NCI-H128 (cell line): ENCODE data around the gene MMP15.

ENCODE experiments used
- DNase-seq: peaks from one replicate; lab custom pipeline; 2025; ENCODE audit not compliant: unreplicated experiment; lab: John Stamatoyannopoulos, UW

MMP15 gene

DNA sequence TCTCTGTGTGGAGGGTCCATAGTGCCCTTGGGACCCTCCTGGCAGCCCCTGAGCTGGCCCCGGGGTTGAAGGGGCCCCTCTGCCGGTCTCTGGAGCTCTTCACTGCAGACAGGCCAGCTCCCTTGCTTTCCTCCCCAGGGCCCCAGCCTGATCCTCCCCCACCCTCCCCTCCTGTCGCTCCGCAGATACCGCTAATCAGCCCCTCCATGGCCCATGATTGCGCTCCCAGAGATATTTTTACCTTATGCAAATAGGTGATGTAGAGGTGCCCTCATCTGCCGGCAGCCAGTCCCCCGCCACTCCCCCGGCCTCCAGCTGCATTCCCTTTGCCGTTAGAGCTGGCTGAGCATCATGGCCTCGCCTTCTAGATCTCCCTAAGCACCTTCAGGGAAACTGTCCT is 9.2 kb downstream of the MMP15 start:
- no peak for DNase-seq

DNA sequence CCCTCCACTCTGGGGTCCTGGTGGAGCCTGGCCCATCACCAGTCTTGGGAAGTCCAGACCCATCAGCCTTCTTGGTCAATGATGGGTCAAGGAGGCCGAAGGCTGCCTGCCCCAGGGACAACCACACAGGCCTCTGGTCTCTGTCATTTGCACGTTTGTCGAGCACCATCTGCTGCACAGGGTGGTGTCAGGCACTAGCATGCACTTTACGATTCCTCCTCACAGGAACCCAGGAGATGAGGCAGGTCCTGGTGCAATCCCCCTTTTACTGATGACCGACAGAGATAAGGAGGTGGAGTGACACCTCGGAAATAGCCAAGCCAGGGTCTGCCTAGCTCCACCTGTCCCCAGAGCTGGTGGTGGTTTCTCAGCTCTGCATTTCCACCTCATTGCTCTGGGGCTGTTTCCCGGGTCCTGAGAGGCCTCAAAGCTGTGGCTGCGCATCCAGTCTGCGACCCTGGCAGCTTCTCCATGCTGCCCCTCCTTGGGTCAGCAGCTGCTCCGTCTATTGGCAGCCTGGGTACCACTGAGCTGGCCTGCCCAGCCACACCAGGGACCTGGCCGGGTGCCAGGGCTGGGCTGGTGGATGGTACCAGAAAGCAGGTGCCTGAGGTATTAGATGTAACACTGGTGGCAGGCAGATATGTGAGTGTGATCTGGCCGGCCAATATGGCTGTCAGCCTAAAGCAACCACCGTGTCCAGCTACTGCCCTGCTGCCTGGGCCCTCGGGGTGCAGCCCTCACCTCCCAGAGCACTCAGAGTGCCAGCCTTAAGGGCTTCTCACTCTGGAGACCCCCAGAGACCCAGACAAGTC is 10.0 kb downstream of the MMP15 start:
- DNase-seq = no peak

DNA sequence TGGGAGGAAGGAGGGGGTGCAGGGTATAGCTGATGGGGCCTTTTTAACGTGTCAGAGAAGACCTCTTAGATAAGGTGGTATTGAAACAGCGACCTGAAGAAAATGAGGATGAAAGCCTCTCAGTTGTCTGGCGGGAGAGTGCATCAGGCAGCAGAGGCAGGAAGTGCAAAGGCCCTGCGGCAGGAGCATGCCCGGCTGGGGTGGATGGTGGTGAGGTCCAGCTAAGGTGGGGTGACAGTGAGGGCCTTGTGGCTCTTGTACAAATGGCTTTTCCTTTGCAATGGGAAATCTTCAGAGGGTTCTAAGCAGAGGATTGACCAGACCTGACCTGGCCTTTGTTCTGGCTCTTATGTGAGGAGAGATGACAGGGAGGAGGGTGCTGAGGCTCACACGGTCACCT is 11.4 kb downstream of the MMP15 start:
- DNase-seq = no peak

DNA sequence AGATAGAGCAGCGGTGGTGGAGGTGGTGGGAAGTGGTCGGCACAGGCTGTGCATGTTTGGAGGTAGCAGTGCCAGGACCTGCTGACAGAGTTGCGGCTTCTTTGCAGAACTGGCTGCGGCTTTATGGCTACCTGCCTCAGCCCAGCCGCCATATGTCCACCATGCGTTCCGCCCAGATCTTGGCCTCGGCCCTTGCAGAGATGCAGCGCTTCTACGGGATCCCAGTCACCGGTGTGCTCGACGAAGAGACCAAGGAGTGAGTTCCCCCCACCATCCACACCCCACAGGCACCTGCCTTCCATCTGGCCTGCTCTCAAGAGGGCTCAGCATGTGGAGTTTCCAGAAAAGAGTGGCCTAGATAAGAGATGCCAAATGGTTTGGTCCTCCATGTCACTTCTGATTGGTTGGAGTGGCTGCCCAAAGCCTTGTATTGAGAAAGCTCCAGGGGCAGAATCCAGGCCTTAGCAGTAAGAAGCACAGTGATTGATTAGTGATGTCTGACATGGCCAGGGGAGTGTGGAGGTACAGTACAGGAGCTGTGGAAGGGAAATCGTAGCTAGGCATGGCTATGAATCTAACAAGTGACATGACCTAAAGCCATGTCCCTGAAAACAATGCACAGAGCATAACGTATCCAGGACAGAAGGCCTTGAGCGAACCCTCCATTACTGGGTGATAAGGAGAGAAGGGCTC is 12.0 kb downstream of the MMP15 start:
- DNase-seq = no peak

DNA sequence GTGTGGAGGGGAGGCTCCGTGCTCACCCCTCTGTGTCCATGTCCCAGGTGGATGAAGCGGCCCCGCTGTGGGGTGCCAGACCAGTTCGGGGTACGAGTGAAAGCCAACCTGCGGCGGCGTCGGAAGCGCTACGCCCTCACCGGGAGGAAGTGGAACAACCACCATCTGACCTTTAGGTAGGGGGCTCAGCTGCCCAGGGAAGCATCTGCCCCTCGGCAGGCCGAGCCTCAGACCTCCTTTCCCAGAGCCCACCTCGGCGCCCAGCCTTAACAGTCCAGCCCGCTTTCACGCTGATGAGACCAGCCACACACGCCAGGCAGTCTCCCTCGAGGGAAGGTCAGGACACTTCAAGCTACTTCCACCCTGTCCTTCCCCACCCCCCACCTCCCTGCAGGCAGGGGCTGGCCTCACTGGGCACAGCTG is 12.7 kb downstream of the MMP15 start:
- DNase-seq = no peak

- DNase-seq = no peak
These were observed 14.4 kb downstream of the MMP15 start for GRCh38 chr16:58039829-58040495.

- DNase-seq = no peak
These were observed 14.9 kb downstream of the MMP15 start for GRCh38 chr16:58040496-58040846.

DNA sequence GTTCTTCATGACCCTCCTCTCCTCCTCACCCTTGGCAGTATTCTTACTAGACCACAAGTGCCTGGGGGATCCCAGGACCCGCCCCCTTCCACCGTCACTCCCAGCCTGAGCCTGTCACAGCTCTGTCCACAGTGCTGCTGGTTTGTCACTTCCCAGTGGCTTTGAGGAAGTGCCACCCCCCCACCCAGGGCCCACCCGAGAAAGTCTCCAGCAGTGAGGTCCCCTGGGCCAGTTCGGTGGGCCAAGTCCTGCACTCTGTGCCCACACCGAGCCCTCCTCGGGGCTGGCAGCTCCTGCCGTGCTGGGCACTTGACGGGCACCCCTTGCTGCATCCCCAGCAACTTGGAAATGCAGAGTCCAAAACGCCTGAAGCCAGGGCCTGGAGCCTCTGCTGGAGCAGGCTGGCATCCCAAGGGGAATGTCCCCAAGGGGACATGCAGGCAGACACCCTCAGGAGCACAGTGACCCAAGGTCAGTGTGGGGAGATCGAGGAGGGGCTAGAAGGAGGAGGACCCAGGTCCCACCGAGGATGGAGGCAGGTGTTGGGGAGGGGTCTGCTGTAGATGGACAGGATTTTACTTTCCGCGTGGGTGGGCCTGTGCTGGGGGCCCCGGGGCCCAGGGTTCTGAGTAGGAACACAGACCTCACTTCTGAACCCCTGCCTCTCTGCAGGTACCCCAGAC is 15.5 kb downstream of the MMP15 start:
- no peak for DNase-seq

DNA sequence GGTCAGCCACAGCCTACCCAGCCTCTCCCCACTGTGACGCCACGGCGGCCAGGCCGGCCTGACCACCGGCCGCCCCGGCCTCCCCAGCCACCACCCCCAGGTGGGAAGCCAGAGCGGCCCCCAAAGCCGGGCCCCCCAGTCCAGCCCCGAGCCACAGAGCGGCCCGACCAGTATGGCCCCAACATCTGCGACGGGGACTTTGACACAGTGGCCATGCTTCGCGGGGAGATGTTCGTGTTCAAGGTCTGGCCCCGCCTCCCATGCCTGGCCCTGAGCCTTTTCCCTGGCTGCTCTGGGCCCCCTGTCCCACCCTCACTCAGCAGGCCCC is 16.0 kb downstream of the MMP15 start:
- no peak for DNase-seq

DNA sequence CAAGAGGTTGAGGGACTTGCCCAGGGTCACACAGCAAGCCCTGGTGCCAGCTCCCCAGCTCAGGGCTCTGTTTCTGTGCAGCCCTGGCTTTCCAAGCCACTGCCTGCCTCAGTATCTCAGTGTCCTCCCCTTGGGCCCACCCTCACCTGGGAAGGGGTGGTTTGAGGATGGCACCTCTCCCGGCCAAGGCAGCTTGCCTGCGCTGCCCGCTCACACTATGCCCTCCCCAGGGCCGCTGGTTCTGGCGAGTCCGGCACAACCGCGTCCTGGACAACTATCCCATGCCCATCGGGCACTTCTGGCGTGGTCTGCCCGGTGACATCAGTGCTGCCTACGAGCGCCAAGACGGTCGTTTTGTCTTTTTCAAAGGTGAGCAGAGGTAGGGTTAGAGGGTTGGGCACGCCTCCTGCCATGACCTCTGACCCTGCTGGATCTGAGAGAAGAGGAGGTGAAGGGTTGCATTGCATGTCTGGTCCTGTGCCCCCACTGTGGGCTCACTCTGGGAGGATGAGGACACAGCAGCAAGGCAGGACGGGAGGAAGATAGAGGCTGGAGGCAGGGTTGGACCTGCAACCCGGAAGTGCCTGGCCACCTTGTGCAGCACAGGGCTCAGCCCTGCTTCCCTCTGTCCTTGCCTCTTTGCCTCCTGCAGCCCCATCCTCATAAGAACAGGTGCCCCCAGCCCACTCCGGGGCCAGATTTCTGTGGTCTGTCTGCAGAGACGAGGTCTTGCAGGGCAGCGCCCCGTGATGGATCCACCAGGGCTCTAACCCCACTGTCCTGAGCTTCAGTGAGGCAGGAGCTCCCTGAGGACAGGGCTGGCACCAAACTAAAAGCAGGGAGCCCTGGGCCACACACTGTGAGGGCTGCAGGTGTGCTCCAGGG is 16.7 kb downstream of the MMP15 start:
- DNase-seq = no peak

- no peak for DNase-seq
These were observed 17.4 kb downstream of the MMP15 start for GRCh38 chr16:58042886-58043515.

DNA sequence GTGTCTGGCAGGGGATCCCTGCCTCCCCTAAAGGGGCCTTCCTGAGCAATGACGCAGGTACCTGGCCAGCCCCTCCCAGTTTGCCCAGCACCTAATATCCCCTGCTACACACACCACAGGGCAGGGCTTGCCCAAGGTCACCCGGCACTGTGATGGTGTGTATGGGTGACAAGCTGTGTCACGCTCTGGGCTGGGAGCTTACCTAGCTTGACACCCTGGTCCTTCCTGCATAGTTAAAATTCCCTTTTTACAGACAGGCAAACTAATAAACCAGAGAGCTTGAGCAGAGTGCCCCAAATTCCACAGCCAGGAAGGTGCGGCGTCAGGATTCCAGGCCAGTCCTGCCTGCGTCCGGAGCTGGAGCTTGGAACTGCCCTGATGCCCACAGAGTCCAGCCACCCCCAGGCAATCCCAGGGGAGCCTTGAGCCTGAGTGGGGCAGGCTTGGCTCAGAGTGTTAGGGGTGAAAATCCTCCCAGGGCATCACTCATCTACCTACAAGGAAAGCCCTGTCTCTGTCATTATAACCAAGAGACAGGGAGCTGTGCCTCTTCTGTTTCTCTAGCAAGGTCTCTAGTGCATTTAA is 18.1 kb downstream of the MMP15 start:
- no peak for DNase-seq

- DNase-seq = no peak
These were observed 18.9 kb downstream of the MMP15 start for GRCh38 chr16:58044266-58045019.

DNA sequence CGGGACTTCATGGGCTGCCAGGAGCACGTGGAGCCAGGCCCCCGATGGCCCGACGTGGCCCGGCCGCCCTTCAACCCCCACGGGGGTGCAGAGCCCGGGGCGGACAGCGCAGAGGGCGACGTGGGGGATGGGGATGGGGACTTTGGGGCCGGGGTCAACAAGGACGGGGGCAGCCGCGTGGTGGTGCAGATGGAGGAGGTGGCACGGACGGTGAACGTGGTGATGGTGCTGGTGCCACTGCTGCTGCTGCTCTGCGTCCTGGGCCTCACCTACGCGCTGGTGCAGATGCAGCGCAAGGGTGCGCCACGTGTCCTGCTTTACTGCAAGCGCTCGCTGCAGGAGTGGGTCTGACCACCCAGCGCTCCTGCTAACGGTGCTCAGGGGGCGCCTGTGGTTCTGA is 19.5 kb downstream of the MMP15 start:
- no peak for DNase-seq

DNA sequence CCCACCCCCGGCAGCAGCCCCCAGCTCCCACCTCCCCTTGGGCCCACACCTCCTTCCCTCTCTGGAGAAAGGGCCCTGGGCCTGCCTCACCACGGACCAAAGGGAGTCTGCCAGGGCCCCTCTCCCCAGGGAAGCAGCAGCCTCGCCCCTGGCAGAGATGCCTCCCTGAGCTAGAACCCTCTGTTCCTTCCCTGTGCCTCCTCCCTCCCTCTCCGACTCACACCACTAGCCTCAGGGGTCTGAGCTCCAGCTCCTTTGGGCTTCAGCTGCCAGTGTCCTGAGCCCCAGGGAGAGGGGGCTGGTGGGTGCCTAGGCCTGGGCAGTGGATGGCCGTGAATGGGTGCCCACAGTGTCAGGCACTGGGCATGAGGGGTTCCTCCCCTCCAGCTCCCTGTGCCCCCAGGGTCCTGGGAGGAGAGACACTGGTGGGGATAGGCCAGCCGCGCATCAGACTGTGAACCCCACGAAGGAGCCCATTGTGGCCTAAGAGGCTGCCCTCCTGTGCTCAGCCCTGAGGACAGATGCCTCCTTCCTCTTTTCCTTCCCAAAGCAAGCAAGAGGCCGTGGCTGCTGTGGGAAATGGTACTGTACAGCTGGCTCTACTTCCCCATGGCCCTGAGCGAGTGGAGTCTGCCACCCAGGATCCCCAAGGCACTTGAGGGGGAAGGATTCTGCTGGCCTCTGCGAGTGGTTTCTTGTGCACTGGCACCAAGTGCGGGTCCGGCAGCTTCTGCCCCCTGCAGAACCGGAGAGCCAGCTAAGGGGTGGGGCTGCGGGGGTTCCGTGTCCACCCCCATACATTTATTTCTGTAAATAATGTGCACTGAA is 20.7 kb downstream of the MMP15 start:
- DNase-seq = no peak

- DNase-seq = no peak
These were observed 21.4 kb downstream of the MMP15 start for GRCh38 chr16:58046936-58047335.

DNA sequence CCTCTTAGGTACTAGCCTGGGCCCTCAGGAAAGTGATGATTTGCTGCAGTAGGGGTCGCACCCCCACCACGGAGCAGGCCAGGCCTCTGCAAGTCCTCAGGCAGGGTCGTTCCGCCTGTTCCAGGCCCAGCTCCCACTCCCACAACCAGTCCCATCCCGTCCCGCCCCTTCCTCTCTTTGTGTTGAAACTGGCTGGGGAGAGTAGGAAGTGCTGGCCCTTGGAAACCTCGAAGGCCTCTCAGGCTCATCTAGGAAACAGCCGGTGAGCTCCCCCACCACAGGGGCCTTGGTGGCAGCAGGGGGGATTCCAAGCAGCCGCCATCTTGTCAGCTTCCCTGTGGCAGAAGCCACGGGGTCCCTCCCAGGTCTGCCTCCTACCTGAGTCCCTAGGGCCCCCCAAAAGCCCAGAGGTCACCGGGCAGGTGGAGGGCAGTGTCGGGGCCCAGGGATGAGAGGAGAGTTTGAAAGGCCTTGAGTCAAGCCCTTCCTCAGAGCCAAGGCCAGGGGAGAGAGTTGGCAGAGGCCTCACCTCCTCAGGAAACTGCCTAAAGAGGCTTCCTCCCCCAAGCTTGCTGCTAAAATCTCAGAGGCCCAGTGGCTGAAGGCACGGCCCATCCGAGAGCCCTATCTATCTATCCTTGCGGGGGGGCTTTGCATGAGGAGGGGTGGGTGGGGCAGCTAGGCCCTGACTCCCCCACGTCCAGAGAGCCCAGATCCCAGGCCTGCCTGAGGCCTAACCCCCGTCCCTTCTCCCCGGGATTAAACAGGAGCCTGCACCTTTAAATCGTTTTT is 22.2 kb downstream of the MMP15 start:
- DNase-seq = no peak
